ENCODE results near the gene FAM237B.

FAM237B gene

DNA sequence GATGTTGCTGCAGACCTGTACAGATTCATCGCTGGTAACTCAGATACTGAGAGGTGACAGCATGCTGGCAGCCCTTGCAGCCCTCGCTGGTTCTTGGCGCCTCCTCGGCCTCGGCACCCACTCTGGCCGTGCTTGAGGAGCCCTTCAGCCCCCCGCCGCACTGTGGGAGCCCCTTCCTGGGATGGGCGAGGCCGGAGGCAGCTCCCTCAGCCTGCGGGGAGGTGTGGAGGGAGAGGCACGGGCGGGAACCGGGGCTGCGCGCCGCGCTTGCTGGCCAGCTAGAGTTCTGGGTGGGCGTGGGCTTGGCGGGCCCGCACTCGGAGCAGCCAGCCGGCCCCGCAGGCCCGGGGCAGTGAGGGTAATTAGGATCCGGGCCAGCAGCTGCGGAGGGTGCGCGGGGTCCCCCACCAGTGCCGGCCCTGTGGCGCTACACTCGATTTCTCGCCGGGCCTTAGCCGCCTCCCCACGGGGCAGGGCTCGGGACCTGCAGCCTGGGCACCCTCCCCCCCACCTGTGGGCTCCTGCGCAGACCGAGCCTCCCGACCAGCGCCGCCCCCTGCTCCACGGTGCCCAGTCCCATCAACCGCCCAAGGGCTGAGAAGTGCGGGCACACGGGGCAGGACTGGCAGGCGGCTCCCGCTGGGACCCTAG lies 13.2 kb upstream of the FAM237B start:
- peaks cover 2% of the 10 kb centered on the region; the same call in 1 of the 2 replicates for H3K9me3 ChIP-seq (ENCODE audit: control insufficient read depth, insufficient read depth, low read depth, low read length)
- H3K9ac ChIP-seq (ENCODE audit: low read length) = no peak overlapping the region
- no peaks in the 10 kb centered on the region for H3K27me3 ChIP-seq (ENCODE audit: control insufficient read depth, insufficient read depth, low read length)
- H3K4me1 ChIP-seq (ENCODE audit: control insufficient read depth, insufficient read depth, low read length) = no peaks in the 10 kb centered on the region
- H3K4me3 ChIP-seq (ENCODE audit: low read depth, low read length) = no peak overlapping the region
- no peak overlapping the region for H3K27ac ChIP-seq (ENCODE audit: low read depth, low read length)
- no peaks in the 10 kb centered on the region for H3K36me3 ChIP-seq (ENCODE audit: control insufficient read depth, insufficient read depth, low read length)

DNA sequence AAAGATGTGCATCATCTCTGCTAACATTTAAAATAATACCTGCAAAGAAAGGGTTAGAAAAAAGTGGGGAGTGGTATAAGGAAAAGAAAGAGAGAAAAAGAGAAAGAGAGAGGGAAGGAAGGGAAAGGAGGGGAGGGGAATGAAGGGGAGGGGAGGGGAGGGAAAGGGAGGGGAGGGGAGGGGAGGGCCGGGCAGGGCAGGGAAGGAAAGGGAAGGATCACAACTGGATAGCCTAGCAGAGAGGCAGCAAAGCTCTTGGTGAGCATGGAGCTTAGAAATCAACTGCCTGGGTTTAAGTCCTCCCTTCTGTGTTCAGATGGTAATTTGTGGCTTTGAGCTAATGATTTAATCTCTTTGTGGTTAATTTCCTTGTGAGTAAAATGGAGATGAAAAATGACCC lies 5.4 kb upstream of the FAM237B start:
- no peak overlapping the region for H3K9ac ChIP-seq (ENCODE audit: low read length)
- no peak overlapping the region for H3K27ac ChIP-seq (ENCODE audit: low read depth, low read length)
- H3K36me3 ChIP-seq (ENCODE audit: control insufficient read depth, insufficient read depth, low read length) = no peaks in the 10 kb centered on the region
- H3K4me3 ChIP-seq (ENCODE audit: low read depth, low read length) = no peak overlapping the region
- H3K9me3 ChIP-seq (ENCODE audit: control insufficient read depth, insufficient read depth, low read depth, low read length) = no peaks in the 10 kb centered on the region
- H3K4me1 ChIP-seq (ENCODE audit: control insufficient read depth, insufficient read depth, low read length) = peaks cover 4% of the 10 kb centered on the region; the same call in 1 of the 2 replicates
- H3K27me3 ChIP-seq (ENCODE audit: control insufficient read depth, insufficient read depth, low read length) = peaks cover 25% of the 10 kb centered on the region

DNA sequence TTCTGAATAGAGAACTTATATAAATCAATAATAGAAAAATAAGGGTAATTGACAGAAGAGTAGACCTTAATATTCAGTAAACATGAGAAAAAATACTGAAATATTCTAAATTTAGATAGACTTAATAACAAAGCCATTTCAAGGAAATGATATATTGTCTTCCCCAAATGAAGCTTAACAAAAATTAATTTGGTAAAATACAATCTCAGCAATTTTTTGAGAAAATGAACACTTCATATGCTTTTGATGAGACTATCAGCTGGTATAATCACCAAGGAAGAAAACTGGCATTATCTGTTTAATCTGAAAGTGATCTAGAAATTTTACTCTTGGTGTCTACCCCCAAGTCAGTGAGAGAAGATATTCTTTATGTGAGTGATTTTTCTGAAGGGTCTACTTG lies 1.7 kb upstream of the FAM237B start:
- no peak overlapping the region for H3K4me3 ChIP-seq (ENCODE audit: low read depth, low read length)
- peaks cover 57% of the 10 kb centered on the region for H3K27me3 ChIP-seq (ENCODE audit: control insufficient read depth, insufficient read depth, low read length)
- no peak overlapping the region for H3K27ac ChIP-seq (ENCODE audit: low read depth, low read length)
- H3K36me3 ChIP-seq (ENCODE audit: control insufficient read depth, insufficient read depth, low read length) = no peaks in the 10 kb centered on the region
- H3K9ac ChIP-seq (ENCODE audit: low read length) = no peak overlapping the region
- H3K9me3 ChIP-seq (ENCODE audit: control insufficient read depth, insufficient read depth, low read depth, low read length) = no peaks in the 10 kb centered on the region
- H3K4me1 ChIP-seq (ENCODE audit: control insufficient read depth, insufficient read depth, low read length) = peaks cover 8% of the 10 kb centered on the region; the same call in 1 of the 2 replicates

DNA sequence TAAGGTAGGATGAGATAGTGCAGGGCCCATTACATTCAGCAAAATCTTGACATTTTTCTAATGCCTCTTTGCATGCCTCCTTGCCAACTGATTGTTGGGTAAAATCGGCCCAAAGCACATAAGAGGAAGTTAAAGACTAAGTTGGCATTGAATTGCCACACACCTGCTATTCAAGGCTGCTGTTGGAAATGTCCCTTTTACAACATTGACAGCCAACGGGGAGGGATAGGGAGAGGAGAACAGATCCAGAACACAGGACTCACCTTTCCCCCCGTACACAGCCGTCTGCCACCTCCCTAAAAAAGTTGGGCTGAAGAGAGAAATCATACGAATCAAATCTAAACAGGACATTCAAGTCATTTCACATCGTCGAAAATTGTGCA lies 695 bp downstream of the FAM237B start:
- H3K4me3 ChIP-seq (ENCODE audit: low read depth, low read length) = peak overlapping the region; percentile 73
- H3K9me3 ChIP-seq (ENCODE audit: control insufficient read depth, insufficient read depth, low read depth, low read length) = no peaks in the 10 kb centered on the region
- no peak overlapping the region for H3K27ac ChIP-seq (ENCODE audit: low read depth, low read length)
- H3K9ac ChIP-seq (ENCODE audit: low read length) = no peak overlapping the region
- no peaks in the 10 kb centered on the region for H3K36me3 ChIP-seq (ENCODE audit: control insufficient read depth, insufficient read depth, low read length)
- H3K4me1 ChIP-seq (ENCODE audit: control insufficient read depth, insufficient read depth, low read length) = 0 out of 2 replicates have a peak, but pooled peaks cover 8% of the 10 kb centered on the region
- peaks cover 60% of the 10 kb centered on the region for H3K27me3 ChIP-seq (ENCODE audit: control insufficient read depth, insufficient read depth, low read length)

DNA sequence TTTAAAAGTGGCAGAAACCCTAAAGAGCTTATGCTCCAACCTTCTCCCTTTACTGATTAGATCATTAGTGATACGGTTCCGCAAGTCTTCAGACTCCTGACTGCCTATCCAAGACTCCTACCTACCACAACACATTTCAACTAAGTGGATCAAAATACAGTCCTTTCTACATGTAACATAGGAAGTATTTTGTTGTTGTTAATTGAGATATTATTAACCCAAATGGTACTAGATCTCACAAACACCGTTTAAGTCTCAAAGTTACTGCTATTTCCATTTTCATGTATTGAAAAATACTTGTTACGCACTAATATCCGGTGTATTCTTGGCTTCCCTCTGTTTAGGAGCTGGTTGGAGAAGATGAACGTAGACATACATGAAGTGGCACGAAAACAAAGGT lies 1.1 kb downstream of the FAM237B start:
- H3K9ac ChIP-seq (ENCODE audit: low read length) = no peak overlapping the region
- H3K4me1 ChIP-seq (ENCODE audit: control insufficient read depth, insufficient read depth, low read length) = 0 out of 2 replicates have a peak, but pooled peaks cover 8% of the 10 kb centered on the region
- peaks cover 60% of the 10 kb centered on the region for H3K27me3 ChIP-seq (ENCODE audit: control insufficient read depth, insufficient read depth, low read length)
- no peak overlapping the region for H3K4me3 ChIP-seq (ENCODE audit: low read depth, low read length)
- H3K27ac ChIP-seq (ENCODE audit: low read depth, low read length) = no peak overlapping the region
- no peaks in the 10 kb centered on the region for H3K36me3 ChIP-seq (ENCODE audit: control insufficient read depth, insufficient read depth, low read length)
- H3K9me3 ChIP-seq (ENCODE audit: control insufficient read depth, insufficient read depth, low read depth, low read length) = no peaks in the 10 kb centered on the region

DNA sequence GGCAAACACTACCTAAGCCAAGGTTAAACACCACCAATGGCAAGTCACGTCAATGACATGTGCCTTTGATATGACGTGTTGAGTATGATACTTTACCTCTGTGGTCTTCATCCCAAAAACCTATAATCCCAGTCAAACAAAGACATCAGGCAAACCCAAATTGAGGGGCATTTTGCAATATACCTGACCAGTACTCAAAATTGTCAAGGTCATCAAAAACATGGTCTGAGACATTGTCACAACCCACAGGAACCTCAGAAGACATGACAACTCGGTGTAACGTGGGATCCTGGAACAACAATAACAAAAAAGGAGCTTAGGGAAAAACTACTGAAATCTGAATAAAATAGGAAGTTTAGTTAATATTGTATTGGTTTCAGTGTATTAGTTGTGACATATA lies 7.2 kb downstream of the FAM237B start:
- H3K36me3 ChIP-seq (ENCODE audit: control insufficient read depth, insufficient read depth, low read length) = no peaks in the 10 kb centered on the region
- no peak overlapping the region for H3K27ac ChIP-seq (ENCODE audit: low read depth, low read length)

DNA sequence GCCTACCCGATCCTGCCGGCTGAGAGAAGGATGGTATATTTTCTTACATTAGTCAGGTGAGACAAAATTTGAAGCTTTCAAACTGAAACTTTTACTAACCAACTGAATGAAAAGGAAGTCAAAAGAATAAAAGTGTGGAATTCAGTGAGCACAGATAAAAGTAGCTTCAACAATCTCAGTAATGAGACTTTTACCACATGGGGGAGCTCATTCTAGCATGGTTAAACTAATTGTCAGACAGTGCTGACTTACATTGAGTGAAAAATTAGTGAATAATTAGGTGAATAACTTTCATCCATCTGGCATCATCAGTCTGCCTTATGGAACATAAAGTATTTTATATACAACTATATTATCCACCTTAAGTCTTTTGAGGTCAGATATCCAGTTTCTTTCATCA lies 8.4 kb downstream of the FAM237B start:
- no peak overlapping the region for H3K27ac ChIP-seq (ENCODE audit: low read depth, low read length)
- H3K4me3 ChIP-seq (ENCODE audit: low read depth, low read length) = no peak overlapping the region
- H3K36me3 ChIP-seq (ENCODE audit: control insufficient read depth, insufficient read depth, low read length) = no peaks in the 10 kb centered on the region
- H3K4me1 ChIP-seq (ENCODE audit: control insufficient read depth, insufficient read depth, low read length) = no peaks in the 10 kb centered on the region
- peaks cover 3% of the 10 kb centered on the region; the same call in 1 of the 2 replicates for H3K27me3 ChIP-seq (ENCODE audit: control insufficient read depth, insufficient read depth, low read length)
- no peaks in the 10 kb centered on the region for H3K9me3 ChIP-seq (ENCODE audit: control insufficient read depth, insufficient read depth, low read depth, low read length)
- H3K9ac ChIP-seq (ENCODE audit: low read length) = no peak overlapping the region

More for the DNA sequence above, 7.2 kb downstream of the FAM237B start:
- Histone ChIP-seq H3K9me3 (ENCODE audit: control insufficient read depth, insufficient read depth, low read depth, low read length) (no peaks in the 10 kb centered on the region), H3K27me3 (ENCODE audit: control insufficient read depth, insufficient read depth, low read length) (peaks cover 10% of the 10 kb centered on the region), H3K4me1 (ENCODE audit: control insufficient read depth, insufficient read depth, low read length) (no peaks in the 10 kb centered on the region), H3K9ac (ENCODE audit: low read length) (no peak overlapping the region), H3K4me3 (ENCODE audit: low read depth, low read length) (no peak overlapping the region)

DNA sequence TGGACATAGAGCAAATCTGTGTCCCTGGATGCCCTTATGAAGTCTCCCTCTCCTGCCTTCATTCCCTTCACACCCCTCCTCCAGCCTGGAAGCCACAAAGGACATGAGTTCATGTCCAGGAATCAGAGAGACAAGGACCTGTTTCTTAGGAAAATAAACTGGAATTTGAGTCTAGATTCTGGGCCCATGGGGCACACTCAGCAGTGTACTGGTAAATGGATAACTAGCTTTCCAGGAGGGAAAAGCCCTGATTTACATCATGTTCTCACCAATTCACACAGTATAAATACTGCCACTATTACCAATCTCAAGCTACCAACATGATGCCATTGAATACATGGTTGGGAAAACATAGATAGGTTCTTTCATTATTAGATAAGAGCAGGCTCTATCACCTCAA lies 9.9 kb downstream of the FAM237B start:
- Histone ChIP-seq H3K36me3 (ENCODE audit: control insufficient read depth, insufficient read depth, low read length) (no peaks in the 10 kb centered on the region), H3K4me3 (ENCODE audit: low read depth, low read length) (no peak overlapping the region), H3K27ac (ENCODE audit: low read depth, low read length) (no peak overlapping the region), H3K27me3 (ENCODE audit: control insufficient read depth, insufficient read depth, low read length) (no peaks in the 10 kb centered on the region), H3K9ac (ENCODE audit: low read length) (no peak overlapping the region), H3K9me3 (ENCODE audit: control insufficient read depth, insufficient read depth, low read depth, low read length) (no peaks in the 10 kb centered on the region), H3K4me1 (ENCODE audit: control insufficient read depth, insufficient read depth, low read length) (no peaks in the 10 kb centered on the region)

DNA sequence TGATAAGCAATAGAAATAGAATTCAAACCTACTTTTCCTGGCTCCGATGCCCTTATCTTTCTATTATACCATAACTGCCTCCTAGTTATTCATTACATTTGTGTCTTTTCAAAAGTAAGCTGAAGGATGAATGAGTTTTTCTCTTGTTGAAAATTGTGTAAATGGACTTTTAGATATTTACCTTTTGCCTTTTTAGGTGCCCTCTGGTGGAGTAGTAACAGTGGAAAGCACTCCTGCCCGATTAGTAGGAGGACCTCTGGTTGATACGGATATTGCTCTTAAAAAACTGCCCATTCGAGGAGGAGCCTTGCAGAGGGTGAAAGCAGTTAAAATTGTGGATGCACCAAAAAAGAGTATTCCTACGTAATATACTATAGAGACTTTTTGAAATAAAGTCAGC lies 11.2 kb downstream of the FAM237B start:
- no peaks in the 10 kb centered on the region for H3K36me3 ChIP-seq (ENCODE audit: control insufficient read depth, insufficient read depth, low read length)
- no peak overlapping the region for H3K27ac ChIP-seq (ENCODE audit: low read depth, low read length)
- H3K4me1 ChIP-seq (ENCODE audit: control insufficient read depth, insufficient read depth, low read length) = no peaks in the 10 kb centered on the region
- no peak overlapping the region for H3K4me3 ChIP-seq (ENCODE audit: low read depth, low read length)
- no peaks in the 10 kb centered on the region for H3K9me3 ChIP-seq (ENCODE audit: control insufficient read depth, insufficient read depth, low read depth, low read length)
- no peaks in the 10 kb centered on the region for H3K27me3 ChIP-seq (ENCODE audit: control insufficient read depth, insufficient read depth, low read length)
- no peak overlapping the region for H3K9ac ChIP-seq (ENCODE audit: low read length)

DNA sequence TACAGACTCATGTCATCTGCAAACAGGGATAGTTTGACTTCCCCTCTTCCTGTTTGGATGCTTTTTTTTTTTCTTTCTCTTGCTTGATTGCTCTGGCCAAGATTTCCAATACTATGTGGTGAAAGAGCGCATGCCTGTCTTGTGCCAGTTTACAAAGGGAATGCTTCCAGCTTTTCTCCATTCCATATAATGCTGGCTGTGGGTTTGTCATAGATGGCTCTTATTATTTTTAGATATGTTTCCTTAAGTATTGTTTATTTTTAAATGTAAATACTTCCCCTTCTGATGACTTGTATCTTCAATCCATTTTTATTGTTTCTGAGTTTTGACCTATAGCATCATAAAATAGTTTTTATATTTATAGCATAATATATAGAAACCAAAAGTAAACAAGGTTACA lies 17.9 kb downstream of the FAM237B start:
- Histone ChIP-seq H3K36me3 (ENCODE audit: control insufficient read depth, insufficient read depth, low read length) (no peaks in the 10 kb centered on the region), H3K9ac (ENCODE audit: low read length) (no peak overlapping the region), H3K27ac (ENCODE audit: low read depth, low read length) (no peak overlapping the region), H3K9me3 (ENCODE audit: control insufficient read depth, insufficient read depth, low read depth, low read length) (no peaks in the 10 kb centered on the region), H3K4me1 (ENCODE audit: control insufficient read depth, insufficient read depth, low read length) (no peaks in the 10 kb centered on the region), H3K4me3 (ENCODE audit: low read depth, low read length) (no peak overlapping the region), H3K27me3 (ENCODE audit: control insufficient read depth, insufficient read depth, low read length) (no peaks in the 10 kb centered on the region)

DNA sequence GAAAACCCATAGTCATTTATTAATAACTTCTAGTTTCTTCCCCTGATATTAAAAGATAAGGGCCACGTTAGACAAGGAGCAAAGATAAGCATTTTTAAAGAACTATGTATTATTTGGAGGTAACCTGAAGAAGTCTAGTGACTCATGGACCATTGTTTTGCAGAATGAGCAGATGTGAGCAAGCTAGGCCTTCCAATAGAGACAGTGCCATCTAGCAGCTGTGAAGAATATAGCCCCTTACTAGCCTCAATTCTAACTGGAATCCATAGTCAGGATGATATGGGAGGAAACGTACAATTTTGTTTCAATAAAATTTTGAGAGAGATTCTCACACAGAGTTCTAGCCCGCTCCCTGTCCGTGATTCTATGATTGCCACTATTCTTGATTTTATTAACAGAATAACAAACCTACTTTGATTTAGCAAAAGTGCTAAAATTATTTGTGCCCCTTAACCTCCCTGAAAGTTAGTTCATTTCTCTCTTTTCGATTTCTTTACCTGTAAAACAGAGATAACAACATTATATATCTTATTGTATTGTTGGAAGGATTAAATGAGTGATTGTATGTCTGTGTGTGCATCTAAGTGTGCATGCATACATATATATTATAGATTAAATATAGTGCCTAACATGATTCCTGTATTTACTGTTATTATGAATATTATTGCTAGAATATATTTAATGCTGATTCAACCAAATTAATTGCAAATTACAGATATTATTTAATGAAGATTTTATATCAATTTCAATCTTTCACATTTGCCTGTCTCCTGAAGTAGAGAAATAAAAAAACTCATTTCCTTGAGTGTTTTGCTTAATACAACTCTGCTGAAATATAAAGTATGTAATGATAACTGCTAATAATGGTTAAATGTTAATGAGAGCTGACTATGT lies 22.7 kb downstream of the FAM237B start:
- no peak overlapping the region for H3K4me3 ChIP-seq (ENCODE audit: low read depth, low read length)
- H3K36me3 ChIP-seq (ENCODE audit: control insufficient read depth, insufficient read depth, low read length) = no peaks in the 10 kb centered on the region
- H3K4me1 ChIP-seq (ENCODE audit: control insufficient read depth, insufficient read depth, low read length) = 0 out of 2 replicates have a peak, but pooled peaks cover 3% of the 10 kb centered on the region
- peaks cover 7% of the 10 kb centered on the region for H3K9me3 ChIP-seq (ENCODE audit: control insufficient read depth, insufficient read depth, low read depth, low read length)
- no peaks in the 10 kb centered on the region for H3K27me3 ChIP-seq (ENCODE audit: control insufficient read depth, insufficient read depth, low read length)
- no peak overlapping the region for H3K27ac ChIP-seq (ENCODE audit: low read depth, low read length)
- no peak overlapping the region for H3K9ac ChIP-seq (ENCODE audit: low read length)
